ENCODE results near the gene SCRN2.

Gene SCRN2

GRCh38 chr17:47838636-47839035, 2.4 kb downstream of the SCRN2 start:
- no peak for DNase-seq (ENCODE audit: low read depth)
- H3K4me3 ChIP-seq (ENCODE audit: low read length), result no peak overlapping the region
- no peak for TF ChIP-seq CTCF (conservative IDR thresholded peaks at IDR 0.05; ENCODE audit: low read depth, low read length)

- no peak overlapping the region for H3K4me3 ChIP-seq (ENCODE audit: low read length)
- no peak for TF ChIP-seq CTCF (conservative IDR thresholded peaks at IDR 0.05; ENCODE audit: low read depth, low read length)
- DNase-seq (ENCODE audit: low read depth), result no peak
These were observed 3.6 kb downstream of the SCRN2 start for GRCh38 chr17:47837401-47838039.

- TF ChIP-seq CTCF (conservative IDR thresholded peaks at IDR 0.05; ENCODE audit: low read depth, low read length), result no peak
- DNase-seq (ENCODE audit: low read depth), result no peak
- H3K4me3 ChIP-seq (ENCODE audit: low read length), result no peak overlapping the region
These were observed 4.5 kb downstream of the SCRN2 start for GRCh38 chr17:47836601-47837000.

- no peak for TF ChIP-seq CTCF (conservative IDR thresholded peaks at IDR 0.05; ENCODE audit: low read depth, low read length)
- no peak overlapping the region for H3K4me3 ChIP-seq (ENCODE audit: low read length)
- no peak for DNase-seq (ENCODE audit: low read depth)
These were observed 6.3 kb downstream of the SCRN2 start for GRCh38 chr17:47834756-47835155.

GRCh38 chr17:47831934-47832327, 9.1 kb downstream of the SCRN2 start:
- no peak for DNase-seq (ENCODE audit: low read depth)
- peak overlapping the region; percentile 92 for H3K4me3 ChIP-seq (ENCODE audit: low read length)
- no peak for TF ChIP-seq CTCF (conservative IDR thresholded peaks at IDR 0.05; ENCODE audit: low read depth, low read length)

GRCh38 chr17:47831003-47831933, 9.8 kb downstream of the SCRN2 start, which contains the start of the genes LRRC46 and MRPL10:
Gene LRRC46, plus strand, starts transcription at chr17:47831670. Its CDS starts 320 bp downstream, at chr17:47831990.
Gene MRPL10, minus strand, starts transcription at chr17:47831541. Its CDS starts 30 bp downstream, at chr17:47831511.
- peak within 1 kb of the TSS; percentile 92 for H3K4me3 ChIP-seq (ENCODE audit: low read length)
- peak; percentile 63 for TF ChIP-seq CTCF (conservative IDR thresholded peaks at IDR 0.05; ENCODE audit: low read depth, low read length)
- peak; percentile 66 for DNase-seq (ENCODE audit: low read depth)

All from retinal pigment epithelial cell (primary cell).